ENCODE data around the gene SHC2.

The SHC2 gene

GRCh38 chr19:401866-402511 lies 58.8 kb downstream of the SHC2 start:
- no peaks in the 10 kb centered on the region for H3K79me1 ChIP-seq (replicated peaks; ENCODE audit: low read length, poor library complexity, severe bottlenecking)
- 83% methylated on average over 37 of the region's 38 CpGs for WGBS
- no peak overlapping the region for H2AK5ac ChIP-seq (ENCODE audit: low read length, severe bottlenecking)

GRCh38 chr19:400976-401865 lies 59.6 kb downstream of the SHC2 start:
- no peak overlapping the region for H2BK15ac ChIP-seq (ENCODE audit: low read depth, poor library complexity, severe bottlenecking)
- H4K8ac ChIP-seq (ENCODE audit: low read length) = no peak overlapping the region
- peaks cover 13 to 36% of the 10 kb centered on the region in 2 experiments for H3K27me3 ChIP-seq (ENCODE audit: control insufficient read depth in 1 of 2, insufficient read depth in 1 of 2, low read length in 2 of 2)
- no peak overlapping the region for H3K18ac ChIP-seq (ENCODE audit: low read depth in 1 of 2, low read length in 2 of 2)
- no peak for DNase-seq
- no peaks in the 10 kb centered on the region for H3K9me3 ChIP-seq (ENCODE audit: control insufficient read depth, low read length)
- H2BK5ac ChIP-seq (ENCODE audit: low read depth, low read length, poor library complexity, severe bottlenecking) = no peak overlapping the region
- H2BK12ac ChIP-seq (ENCODE audit: low read length in 2 of 2) = no peak overlapping the region
- no peaks in the 10 kb centered on the region for H3K79me1 ChIP-seq (replicated peaks; ENCODE audit: low read length, poor library complexity, severe bottlenecking)
- H3K4me3 ChIP-seq (ENCODE audit: insufficient read depth in 1 of 2, low read depth in 1 of 2, low read length in 2 of 2) = no peak overlapping the region
- H3K4me1 ChIP-seq (ENCODE audit: control insufficient read depth, insufficient read depth, low read depth, low read length) = peaks cover 2% of the 10 kb centered on the region
- no peak overlapping the region for H2AFZ ChIP-seq (ENCODE audit: low read depth, low read length)
- 88% methylated on average over 43 of the region's 43 CpGs for WGBS
- no peak overlapping the region for H2AK5ac ChIP-seq (ENCODE audit: low read length, severe bottlenecking)
- no peaks in the 10 kb centered on the region for H3K36me3 ChIP-seq (ENCODE audit: control insufficient read depth in 1 of 2, insufficient read depth in 2 of 2, low read depth in 1 of 2, low read length in 2 of 2)
- no peak overlapping the region for H3K4me2 ChIP-seq (ENCODE audit: low read length, poor library complexity, severe bottlenecking)
- H3K9ac ChIP-seq (ENCODE audit: low read length) = no peak overlapping the region
- H4K91ac ChIP-seq (ENCODE audit: low read length) = no peak overlapping the region
- H2BK120ac ChIP-seq (ENCODE audit: low read depth, low read length) = no peak overlapping the region
- no peak overlapping the region for H3K14ac ChIP-seq (ENCODE audit: low read length in 2 of 2)
- H3K4ac ChIP-seq (ENCODE audit: low read depth in 1 of 2, low read length in 2 of 2) = no peak overlapping the region
- no peak overlapping the region for H3K27ac ChIP-seq (ENCODE audit: low read length, poor library complexity, severe bottlenecking)
- no peak overlapping the region for H3K23ac ChIP-seq (ENCODE audit: low read length in 2 of 2)

More at GRCh38 chr19:401866-402511, 58.8 kb downstream of the SHC2 start:
- no peak overlapping the region for H4K91ac ChIP-seq (ENCODE audit: low read length)
- peaks cover 13 to 43% of the 10 kb centered on the region in 2 experiments for H3K27me3 ChIP-seq (ENCODE audit: control insufficient read depth in 1 of 2, insufficient read depth in 1 of 2, low read length in 2 of 2)
- no peak overlapping the region for H2BK15ac ChIP-seq (ENCODE audit: low read depth, poor library complexity, severe bottlenecking)
- H2BK5ac ChIP-seq (ENCODE audit: low read depth, low read length, poor library complexity, severe bottlenecking) = no peak overlapping the region
- H3K18ac ChIP-seq (ENCODE audit: low read depth in 1 of 2, low read length in 2 of 2) = no peak overlapping the region
- no peak overlapping the region for H4K8ac ChIP-seq (ENCODE audit: low read length)
- no peak overlapping the region for H3K23ac ChIP-seq (ENCODE audit: low read length in 2 of 2)
- no peak overlapping the region for H2BK120ac ChIP-seq (ENCODE audit: low read depth, low read length)
- no peak overlapping the region for H3K4me3 ChIP-seq (ENCODE audit: insufficient read depth in 1 of 2, low read depth in 1 of 2, low read length in 2 of 2)
- no peak for DNase-seq
- H3K14ac ChIP-seq (ENCODE audit: low read length in 2 of 2) = no peak overlapping the region
- no peaks in the 10 kb centered on the region for H3K36me3 ChIP-seq (ENCODE audit: control insufficient read depth in 1 of 2, insufficient read depth in 2 of 2, low read depth in 1 of 2, low read length in 2 of 2)
- H3K27ac ChIP-seq (ENCODE audit: low read length, poor library complexity, severe bottlenecking) = no peak overlapping the region
- no peaks in the 10 kb centered on the region for H3K9me3 ChIP-seq (ENCODE audit: control insufficient read depth, low read length)
- no peak overlapping the region for H2AFZ ChIP-seq (ENCODE audit: low read depth, low read length)
- H3K9ac ChIP-seq (ENCODE audit: low read length) = no peak overlapping the region
- H3K4me1 ChIP-seq (ENCODE audit: control insufficient read depth, insufficient read depth, low read depth, low read length) = peaks cover 2% of the 10 kb centered on the region
- H2BK12ac ChIP-seq (ENCODE audit: low read length in 2 of 2) = no peak overlapping the region
- H3K4ac ChIP-seq (ENCODE audit: low read depth in 1 of 2, low read length in 2 of 2) = no peak overlapping the region
- H3K4me2 ChIP-seq (ENCODE audit: low read length, poor library complexity, severe bottlenecking) = no peak overlapping the region

DNA sequence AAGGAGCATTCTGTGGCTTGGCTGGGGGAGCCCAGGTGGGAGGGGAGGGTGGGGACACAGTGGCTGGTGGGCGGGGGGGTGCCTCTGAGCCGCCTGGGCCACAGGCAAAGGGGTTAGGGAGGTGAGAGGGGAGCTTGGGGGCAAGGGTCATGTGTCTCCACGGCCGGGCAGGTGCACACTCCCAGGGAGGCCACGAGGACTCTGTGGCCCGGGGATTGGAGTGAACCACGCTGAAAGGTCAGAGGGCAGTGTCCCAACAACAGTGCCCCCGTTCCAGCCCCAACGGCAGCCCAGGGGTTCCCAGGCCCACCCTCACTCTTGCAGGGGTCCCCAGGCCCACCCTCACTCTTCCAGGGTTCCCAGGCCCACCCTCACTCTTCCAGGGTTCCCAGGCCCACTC lies 61.5 kb downstream of the SHC2 start:
- Histone ChIP-seq H2AFZ (ENCODE audit: low read depth, low read length) (no peak overlapping the region), H3K27ac (ENCODE audit: low read length, poor library complexity, severe bottlenecking) (no peak overlapping the region), H3K9ac (ENCODE audit: low read length) (no peak overlapping the region), H3K18ac (ENCODE audit: low read depth in 1 of 2, low read length in 2 of 2) (no peak overlapping the region), H4K91ac (ENCODE audit: low read length) (no peak overlapping the region), H3K4me1 (ENCODE audit: control insufficient read depth, insufficient read depth, low read depth, low read length) (no peaks in the 10 kb centered on the region), H3K14ac (ENCODE audit: low read length in 2 of 2) (no peak overlapping the region), H3K23ac (ENCODE audit: low read length in 2 of 2) (no peak overlapping the region), H2BK5ac (ENCODE audit: low read depth, low read length, poor library complexity, severe bottlenecking) (no peak overlapping the region), H2AK5ac (ENCODE audit: low read length, severe bottlenecking) (no peak overlapping the region), H2BK15ac (ENCODE audit: low read depth, poor library complexity, severe bottlenecking) (no peak overlapping the region), H3K27me3 (ENCODE audit: control insufficient read depth in 1 of 2, insufficient read depth in 1 of 2, low read length in 2 of 2) (peaks cover 5 to 23% of the 10 kb centered on the region in 2 experiments), H2BK12ac (ENCODE audit: low read length in 2 of 2) (no peak overlapping the region), H3K4me2 (ENCODE audit: low read length, poor library complexity, severe bottlenecking) (no peak overlapping the region), H3K9me3 (ENCODE audit: control insufficient read depth, low read length) (no peaks in the 10 kb centered on the region), H3K36me3 (ENCODE audit: control insufficient read depth in 1 of 2, insufficient read depth in 2 of 2, low read depth in 1 of 2, low read length in 2 of 2) (no peaks in the 10 kb centered on the region), H4K8ac (ENCODE audit: low read length) (no peak overlapping the region), H2BK120ac (ENCODE audit: low read depth, low read length) (no peak overlapping the region), H3K4me3 (ENCODE audit: insufficient read depth in 1 of 2, low read depth in 1 of 2, low read length in 2 of 2) (no peak overlapping the region), H3K79me1 (replicated peaks; ENCODE audit: low read length, poor library complexity, severe bottlenecking) (no peaks in the 10 kb centered on the region), H3K4ac (ENCODE audit: low read depth in 1 of 2, low read length in 2 of 2) (no peak overlapping the region)
- DNase-seq = no peak
- 92% methylated on average over 7 of the region's 9 CpGs for WGBS

GRCh38 chr19:398719-399118 lies 62.1 kb downstream of the SHC2 start:
- WGBS = 91% methylated on average over 17 of the region's 17 CpGs
- no peak overlapping the region for H3K9ac ChIP-seq (ENCODE audit: low read length)
- H3K23ac ChIP-seq (ENCODE audit: low read length in 2 of 2) = no peak overlapping the region
- no peak overlapping the region for H3K14ac ChIP-seq (ENCODE audit: low read length in 2 of 2)
- H3K27ac ChIP-seq (ENCODE audit: low read length, poor library complexity, severe bottlenecking) = no peak overlapping the region
- no peak for DNase-seq
- H2AK5ac ChIP-seq (ENCODE audit: low read length, severe bottlenecking) = no peak overlapping the region
- no peaks in the 10 kb centered on the region for H3K36me3 ChIP-seq (ENCODE audit: control insufficient read depth in 1 of 2, insufficient read depth in 2 of 2, low read depth in 1 of 2, low read length in 2 of 2)
- H2BK5ac ChIP-seq (ENCODE audit: low read depth, low read length, poor library complexity, severe bottlenecking) = no peak overlapping the region
- H2AFZ ChIP-seq (ENCODE audit: low read depth, low read length) = no peak overlapping the region
- no peak overlapping the region for H2BK15ac ChIP-seq (ENCODE audit: low read depth, poor library complexity, severe bottlenecking)
- no peaks in the 10 kb centered on the region for H3K4me1 ChIP-seq (ENCODE audit: control insufficient read depth, insufficient read depth, low read depth, low read length)
- H3K4me2 ChIP-seq (ENCODE audit: low read length, poor library complexity, severe bottlenecking) = no peak overlapping the region
- H2BK120ac ChIP-seq (ENCODE audit: low read depth, low read length) = no peak overlapping the region
- no peaks in the 10 kb centered on the region for H3K9me3 ChIP-seq (ENCODE audit: control insufficient read depth, low read length)
- H4K91ac ChIP-seq (ENCODE audit: low read length) = no peak overlapping the region
- no peaks in the 10 kb centered on the region for H3K79me1 ChIP-seq (replicated peaks; ENCODE audit: low read length, poor library complexity, severe bottlenecking)
- H2BK12ac ChIP-seq (ENCODE audit: low read length in 2 of 2) = no peak overlapping the region
- H3K18ac ChIP-seq (ENCODE audit: low read depth in 1 of 2, low read length in 2 of 2) = no peak overlapping the region
- H3K4me3 ChIP-seq (ENCODE audit: insufficient read depth in 1 of 2, low read depth in 1 of 2, low read length in 2 of 2) = no peak overlapping the region
- peaks cover 5 to 23% of the 10 kb centered on the region in 2 experiments for H3K27me3 ChIP-seq (ENCODE audit: control insufficient read depth in 1 of 2, insufficient read depth in 1 of 2, low read length in 2 of 2)
- H3K4ac ChIP-seq (ENCODE audit: low read depth in 1 of 2, low read length in 2 of 2) = no peak overlapping the region
- H4K8ac ChIP-seq (ENCODE audit: low read length) = no peak overlapping the region
